C4-2B (cell line): ENCODE results near the gene MAP3K14.

Source experiments
- H3K27ac ChIP-seq: fragments of 450-650 bp; 2 replicates; pipeline ENCODE4 v1.5.1; 2017
- ZFX ChIP-seq: fragments of 450-650 bp; IDR thresholded peaks from 2 replicates; pipeline ENCODE4 v1.6.1; 2017
- TF ChIP-seq, protein P1 (sequence below): fragments of 450-650 bp; conservative IDR thresholded peaks from 2 replicates; pipeline ENCODE4 v1.5.1; 2017; ENCODE audit warnings: mild to moderate bottlenecking

Gene MAP3K14

DNA sequence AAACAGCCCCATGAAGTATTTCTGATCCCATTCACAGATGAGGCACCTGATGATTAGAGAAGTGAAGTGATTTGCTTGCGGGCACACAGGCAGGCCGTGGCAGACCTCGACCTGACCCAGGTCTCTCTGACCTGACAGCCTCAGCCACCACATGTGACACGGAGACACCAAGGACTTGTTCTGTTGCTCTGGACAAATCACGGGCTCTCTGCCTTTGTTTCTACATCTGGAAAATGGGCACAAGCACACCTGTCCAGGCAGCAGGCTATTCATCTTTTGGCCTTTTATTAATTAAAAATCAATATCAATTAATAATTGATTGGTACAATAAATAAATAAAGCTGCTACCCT, 3.4 kb downstream of the MAP3K14 start:
- no peak for TF ChIP-seq ZFX
- TF ChIP-seq, protein P1, sequence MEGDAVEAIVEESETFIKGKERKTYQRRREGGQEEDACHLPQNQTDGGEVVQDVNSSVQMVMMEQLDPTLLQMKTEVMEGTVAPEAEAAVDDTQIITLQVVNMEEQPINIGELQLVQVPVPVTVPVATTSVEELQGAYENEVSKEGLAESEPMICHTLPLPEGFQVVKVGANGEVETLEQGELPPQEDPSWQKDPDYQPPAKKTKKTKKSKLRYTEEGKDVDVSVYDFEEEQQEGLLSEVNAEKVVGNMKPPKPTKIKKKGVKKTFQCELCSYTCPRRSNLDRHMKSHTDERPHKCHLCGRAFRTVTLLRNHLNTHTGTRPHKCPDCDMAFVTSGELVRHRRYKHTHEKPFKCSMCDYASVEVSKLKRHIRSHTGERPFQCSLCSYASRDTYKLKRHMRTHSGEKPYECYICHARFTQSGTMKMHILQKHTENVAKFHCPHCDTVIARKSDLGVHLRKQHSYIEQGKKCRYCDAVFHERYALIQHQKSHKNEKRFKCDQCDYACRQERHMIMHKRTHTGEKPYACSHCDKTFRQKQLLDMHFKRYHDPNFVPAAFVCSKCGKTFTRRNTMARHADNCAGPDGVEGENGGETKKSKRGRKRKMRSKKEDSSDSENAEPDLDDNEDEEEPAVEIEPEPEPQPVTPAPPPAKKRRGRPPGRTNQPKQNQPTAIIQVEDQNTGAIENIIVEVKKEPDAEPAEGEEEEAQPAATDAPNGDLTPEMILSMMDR: no peak
- H3K27ac ChIP-seq: peak overlapping the region; percentile 77; the same call in 1 of the 2 replicates

DNA sequence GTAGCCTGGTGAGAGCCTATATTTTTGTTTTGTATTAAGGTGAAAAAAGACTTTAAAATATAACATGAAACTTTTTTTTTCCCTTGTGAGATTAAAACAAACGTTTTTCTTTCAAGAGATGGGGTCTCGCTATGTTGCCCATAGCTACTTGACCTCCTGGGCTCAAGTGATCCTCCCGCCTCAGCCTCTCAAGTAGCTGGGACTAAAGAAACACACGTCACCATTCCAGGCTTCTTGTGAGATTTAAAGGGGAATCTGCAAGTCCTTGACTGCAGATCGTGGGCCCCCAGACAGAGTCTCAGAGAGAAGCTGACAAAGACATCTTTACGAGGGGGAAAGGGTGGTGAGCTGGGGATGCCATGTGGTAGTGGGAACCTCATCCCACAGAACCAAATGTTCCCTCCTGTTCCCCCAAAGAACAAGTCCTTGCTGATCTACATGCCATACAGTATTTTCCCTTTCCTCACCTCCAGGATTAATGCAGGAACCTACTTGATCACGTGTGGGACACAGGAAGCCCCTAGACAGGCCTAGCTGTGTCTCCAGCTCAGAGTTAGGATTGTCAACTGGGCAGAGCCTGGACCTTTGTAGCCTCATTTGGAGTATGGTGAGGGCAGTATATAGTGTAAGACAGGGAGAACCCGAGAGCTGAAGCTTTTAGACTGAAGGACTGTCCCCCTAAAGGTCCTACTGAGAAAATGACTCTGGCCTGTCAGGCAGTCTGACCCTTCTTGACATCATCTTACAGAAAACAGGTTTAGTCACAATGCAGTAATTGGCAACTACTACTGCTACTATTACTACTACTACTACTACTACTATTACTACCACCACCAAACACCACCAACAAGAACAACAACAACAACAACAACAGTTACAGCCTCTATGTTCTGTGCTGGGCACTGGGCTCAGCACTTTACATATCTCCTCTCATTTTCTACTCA, 4.1 kb downstream of the MAP3K14 start:
- H3K27ac ChIP-seq: peak overlapping the region; percentile 77
- TF ChIP-seq ZFX: 0 out of 2 replicates have a peak, but pooled peaks have one; percentile 13
- TF ChIP-seq, protein P1: no peak

DNA sequence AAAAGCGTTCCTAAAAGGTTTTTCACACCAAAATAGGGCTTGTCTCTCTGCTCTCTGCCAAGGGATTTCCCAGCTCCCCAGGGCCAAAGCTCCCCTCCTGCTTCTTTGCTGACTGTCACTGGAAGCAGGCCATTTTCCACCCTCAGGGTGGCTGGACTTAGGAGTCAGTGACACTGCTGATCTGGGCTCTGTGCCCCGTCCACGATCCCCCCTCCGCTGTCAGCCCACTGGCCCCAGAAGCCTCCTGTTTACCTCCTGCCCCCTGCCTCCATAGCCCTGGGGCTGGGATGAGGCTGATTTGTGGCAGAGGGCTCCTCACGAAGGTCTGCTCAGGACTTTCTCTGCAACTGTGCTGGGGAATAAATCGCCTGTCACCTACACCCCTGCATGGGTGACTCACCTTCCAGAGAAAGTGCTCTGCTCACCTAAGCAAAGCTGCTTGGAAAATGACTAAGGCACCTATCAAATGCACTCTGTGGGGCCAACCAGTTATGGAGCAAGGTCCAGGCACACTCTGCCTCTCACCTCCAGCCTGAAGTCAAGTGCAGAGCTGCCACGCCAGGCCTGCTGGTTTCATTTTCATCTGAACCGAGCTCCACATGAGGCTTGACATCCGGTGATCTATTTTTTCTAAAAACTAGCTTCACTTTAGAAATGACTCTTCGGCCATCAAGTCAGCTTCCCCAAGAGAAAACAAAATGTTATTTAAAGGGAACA, 4.9 kb downstream of the MAP3K14 start:
- H3K27ac ChIP-seq: peak overlapping the region; percentile 77
- TF ChIP-seq, protein P1: no peak
- no peak for TF ChIP-seq ZFX

DNA sequence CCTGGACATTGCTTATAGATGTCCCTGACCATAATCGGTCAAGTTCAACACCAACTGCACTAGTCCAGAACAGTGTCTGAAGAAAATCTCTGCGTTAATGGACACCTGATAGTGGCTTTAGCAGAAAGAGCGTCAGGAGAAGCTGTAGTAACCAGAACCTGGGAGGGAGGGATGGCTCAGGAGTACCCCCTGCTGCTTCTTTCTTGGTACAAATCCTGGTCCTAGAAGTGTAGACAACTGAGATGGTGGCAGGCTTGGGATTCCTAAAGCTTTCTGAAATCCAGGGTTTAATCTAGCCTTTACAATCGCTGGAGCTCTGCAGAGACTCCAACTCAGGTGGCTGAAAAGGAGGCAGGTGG, 5.4 kb downstream of the MAP3K14 start:
- H3K27ac ChIP-seq: peak overlapping the region; percentile 77
- TF ChIP-seq, protein P1: no peak
- TF ChIP-seq ZFX: no peak

DNA sequence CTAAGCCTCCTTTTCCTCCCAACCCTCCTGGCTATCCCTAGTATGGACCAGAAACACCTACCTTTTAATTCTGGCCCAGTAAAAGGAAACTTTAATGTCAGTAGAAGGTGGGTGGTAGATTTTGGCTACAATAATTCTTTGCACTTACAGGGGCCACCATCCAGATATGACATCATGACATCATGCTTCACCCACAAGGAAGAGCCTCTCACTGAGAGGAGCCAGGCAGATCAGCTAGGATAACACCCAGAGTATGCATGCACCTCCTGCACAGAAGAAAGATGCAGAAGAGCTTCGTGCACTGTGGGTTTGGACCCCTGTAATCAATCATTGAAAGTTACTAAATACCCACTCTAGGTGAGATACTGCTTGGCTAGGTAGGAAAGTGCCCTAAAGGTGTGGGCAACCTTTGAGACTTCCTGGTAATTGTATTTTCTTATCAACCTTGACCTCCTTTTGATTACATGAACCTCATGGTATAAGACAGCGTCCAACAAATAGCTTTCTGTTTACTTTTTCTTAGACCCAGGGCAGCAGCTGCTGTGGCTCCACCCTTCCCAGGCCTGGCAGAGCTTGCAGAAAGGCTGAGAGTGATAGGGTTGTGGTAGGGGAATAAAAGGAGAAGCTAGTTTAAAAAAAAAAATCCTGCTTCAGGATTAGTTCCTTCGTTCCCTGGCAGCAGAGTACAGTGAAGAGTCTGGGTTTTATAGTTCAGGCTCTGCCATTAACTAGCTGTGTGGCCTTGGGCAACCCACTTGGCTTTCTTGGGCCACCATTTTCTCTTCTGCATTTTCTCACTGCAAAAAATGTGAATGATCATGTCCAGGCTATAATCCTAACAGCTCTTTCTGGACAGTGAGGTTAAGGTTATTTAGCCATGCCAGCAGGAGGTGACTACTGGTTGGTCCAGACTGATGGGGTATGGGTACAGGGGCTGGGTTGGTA, 6.2 kb downstream of the MAP3K14 start:
- no peak for TF ChIP-seq ZFX
- TF ChIP-seq, protein P1: no peak
- H3K27ac ChIP-seq: peak overlapping the region; percentile 77

DNA sequence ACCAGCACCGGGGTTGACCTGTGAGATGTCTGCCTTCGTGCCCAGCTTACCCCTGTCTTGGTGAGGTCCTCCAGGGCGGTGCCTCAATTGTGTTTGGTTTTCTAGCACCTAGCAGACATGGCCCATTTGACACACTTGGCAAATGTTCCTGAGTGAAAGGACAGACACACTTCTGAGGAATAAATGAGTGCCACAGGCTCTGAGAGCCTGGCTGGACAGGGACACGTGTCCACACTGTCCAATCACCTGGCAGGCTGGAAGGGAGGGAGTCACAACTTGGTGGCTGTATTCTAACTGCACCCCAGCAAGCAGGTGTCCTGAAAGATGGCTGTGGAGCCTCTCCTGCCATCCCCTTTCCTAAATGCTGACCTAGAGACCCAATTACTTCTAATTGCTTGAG, 7.4 kb downstream of the MAP3K14 start:
- peak overlapping the region; percentile 77 for H3K27ac ChIP-seq
- TF ChIP-seq ZFX: no peak
- TF ChIP-seq, protein P1: no peak
